BLaER1 (cell line): ENCODE results near the gene VWA1.
"Not testable (repeated sequence)": the region's sequence is repeated elsewhere in the genome, so short reads cannot be mapped to it uniquely, and the experiment has no call there.

Source experiments
- H3K27ac ChIP-seq: shearing (Covaris generic); formaldehyde crosslinking; 2 replicates; pipeline ENCODE4 v1.8.1; 2022
- H3K27me3 ChIP-seq: shearing (Covaris generic); formaldehyde crosslinking; 2 replicates; pipeline ENCODE4 v1.8.1; 2022
- H3K36me3 ChIP-seq: shearing (Covaris generic); formaldehyde crosslinking; 2 replicates; pipeline ENCODE4 v1.8.1; 2022
- H3K4me1 ChIP-seq: shearing (Covaris generic); formaldehyde crosslinking; 2 replicates; pipeline ENCODE4 v1.8.1; 2022
- H3K4me2 ChIP-seq: shearing (Covaris generic); formaldehyde crosslinking; 2 replicates; pipeline ENCODE4 v1.8.1; 2022
- H3K4me3 ChIP-seq: shearing (Covaris generic); formaldehyde crosslinking; 2 replicates; pipeline ENCODE4 v1.8.1; 2022
- H3K9ac ChIP-seq: shearing (Covaris generic); formaldehyde crosslinking; 2 replicates; pipeline ENCODE4 v1.8.1; 2022
- H3K9me3 ChIP-seq: shearing (Covaris generic); formaldehyde crosslinking; 2 replicates; pipeline ENCODE4 v1.8.1; 2022
- H4K20me1 ChIP-seq: shearing (Covaris generic); formaldehyde crosslinking; 2 replicates; pipeline ENCODE4 v1.8.1; 2022
- Cebpa-rat ChIP-seq: shearing (Covaris generic); IDR thresholded peaks from 2 replicates; pipeline ENCODE4 v1.8.1; 2022

The VWA1 gene

DNA sequence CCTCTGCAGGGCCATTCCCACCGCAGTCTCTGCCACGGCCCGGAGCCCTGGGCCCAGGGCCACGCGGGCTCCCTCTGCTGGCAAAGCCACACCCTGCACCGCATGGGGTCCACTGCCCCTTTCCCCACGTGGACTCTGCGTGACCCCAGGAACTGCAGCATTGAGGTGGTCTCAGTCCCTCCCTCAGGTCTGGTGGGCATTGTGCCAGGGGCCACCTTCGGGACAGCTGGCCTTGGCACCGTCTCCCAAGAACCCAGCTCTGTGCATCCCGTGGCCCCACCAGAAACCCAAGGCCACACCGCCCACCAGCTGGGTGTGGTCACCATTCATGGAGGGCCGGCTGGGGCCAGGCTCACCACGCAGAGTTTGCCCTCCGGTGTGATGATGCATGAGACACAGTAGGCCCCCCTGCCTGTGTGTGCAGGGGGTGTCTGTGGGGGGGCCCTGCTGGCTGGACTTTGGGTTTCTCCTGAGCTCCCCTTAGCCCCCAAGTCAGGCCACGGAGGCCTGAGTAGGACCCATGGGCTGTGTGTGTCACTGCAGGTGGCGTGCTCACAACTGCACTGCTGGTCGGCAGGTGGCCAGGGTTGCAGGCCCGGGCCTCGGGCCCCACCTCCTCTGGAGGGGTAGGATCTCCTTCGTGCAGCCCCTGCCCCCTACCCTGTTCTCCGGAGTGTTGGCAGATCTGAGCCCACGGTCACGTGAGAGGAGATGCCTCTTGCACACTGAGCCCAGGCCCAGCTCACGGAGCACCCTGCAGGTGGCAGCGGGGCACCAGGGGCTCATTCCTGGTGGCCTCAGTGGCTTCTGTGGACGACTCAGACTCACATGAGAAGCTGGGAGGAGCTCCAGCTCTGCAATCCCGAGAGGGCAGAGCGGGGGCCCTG lies 5.8 kb downstream of the VWA1 start:
- Histone ChIP-seq H3K36me3 (peaks cover 12% of the 10 kb centered on the region; the same call in 1 of the 2 replicates), H3K27me3 (no peaks in the 10 kb centered on the region), H3K27ac (peak overlapping the region; percentile 39), H3K4me2 (peak overlapping the region; percentile 100), H3K4me1 (peaks cover 63% of the 10 kb centered on the region), H4K20me1 (peaks cover 49% of the 10 kb centered on the region), H3K9ac (peak overlapping the region; percentile 36; the same call in 1 of the 2 replicates), H3K9me3 (no peaks in the 10 kb centered on the region), H3K4me3 (no peak overlapping the region)
- no peak for TF ChIP-seq Cebpa-rat

DNA sequence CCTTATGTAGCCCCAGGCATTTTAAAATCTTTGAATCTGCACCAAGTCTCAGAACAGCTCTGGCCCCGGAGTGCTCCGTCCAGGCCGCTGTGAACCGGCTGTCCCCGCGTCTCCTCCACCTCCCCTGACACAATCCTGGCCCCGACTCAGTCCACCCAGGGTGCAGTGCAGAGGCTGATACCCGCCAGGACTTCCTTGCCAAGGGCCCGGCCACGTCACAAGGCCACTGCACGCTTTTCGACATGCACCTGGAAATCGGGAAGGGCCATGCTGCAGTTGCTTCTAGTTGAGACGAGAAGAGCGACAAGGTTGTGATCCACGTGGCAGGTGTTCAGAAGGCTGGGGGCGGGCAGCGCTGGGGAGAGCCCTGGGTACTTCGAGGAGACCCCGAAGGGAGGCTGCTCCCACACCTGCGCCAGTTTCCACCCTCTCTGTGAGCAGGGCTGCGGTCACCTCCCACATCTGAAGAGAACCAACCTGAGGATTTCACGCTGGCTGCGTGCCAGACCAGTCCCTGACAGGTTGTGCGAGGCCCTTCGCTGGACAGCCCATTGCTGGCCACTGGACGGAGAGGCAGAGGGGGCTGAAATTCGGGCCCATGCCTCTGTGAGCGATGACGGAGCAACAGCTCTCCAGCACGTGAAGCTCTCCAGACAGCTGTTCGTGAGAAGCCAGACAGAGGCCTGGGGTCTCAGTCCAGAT lies 6.7 kb downstream of the VWA1 start:
- Histone ChIP-seq H3K4me2 (peak overlapping the region; percentile 100), H3K9ac (peak overlapping the region; percentile 36; the same call in 1 of the 2 replicates), H3K27me3 (no peaks in the 10 kb centered on the region), H3K4me3 (no peak overlapping the region), H3K9me3 (no peaks in the 10 kb centered on the region), H3K36me3 (peaks cover 12% of the 10 kb centered on the region; the same call in 1 of the 2 replicates), H3K4me1 (peaks cover 53% of the 10 kb centered on the region), H4K20me1 (peaks cover 39% of the 10 kb centered on the region), H3K27ac (peak overlapping the region; percentile 39; the same call in 1 of the 2 replicates)
- no peak for TF ChIP-seq Cebpa-rat

DNA sequence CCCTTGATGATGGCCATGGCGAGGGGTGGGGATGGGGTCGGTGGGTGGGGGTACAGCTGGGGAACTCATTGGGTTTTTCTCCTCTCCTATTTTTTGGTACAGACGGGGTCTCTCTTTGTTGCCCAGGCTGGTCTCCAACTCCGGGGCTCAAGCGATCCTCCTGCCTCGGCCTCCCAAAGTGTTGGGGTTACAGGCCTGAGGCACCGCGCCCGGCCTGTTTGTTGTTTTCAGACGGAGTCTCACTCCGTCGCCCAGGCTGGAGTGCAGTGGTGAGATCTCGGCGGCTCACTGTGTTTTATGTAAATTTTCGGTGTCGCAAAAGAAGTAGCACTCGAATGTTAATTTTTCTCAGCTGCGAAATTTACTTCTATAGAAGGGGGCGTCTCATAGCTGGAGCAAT lies 11.1 kb downstream of the VWA1 start:
- H4K20me1 ChIP-seq, H3K4me2 ChIP-seq, H3K36me3 ChIP-seq, H3K9me3 ChIP-seq, H3K9ac ChIP-seq, H3K4me1 ChIP-seq, H3K4me3 ChIP-seq, H3K27ac ChIP-seq: not testable (repeated sequence)
- peaks cover 11% of the 10 kb centered on the region; the same call in 1 of the 2 replicates for H3K27me3 ChIP-seq

DNA sequence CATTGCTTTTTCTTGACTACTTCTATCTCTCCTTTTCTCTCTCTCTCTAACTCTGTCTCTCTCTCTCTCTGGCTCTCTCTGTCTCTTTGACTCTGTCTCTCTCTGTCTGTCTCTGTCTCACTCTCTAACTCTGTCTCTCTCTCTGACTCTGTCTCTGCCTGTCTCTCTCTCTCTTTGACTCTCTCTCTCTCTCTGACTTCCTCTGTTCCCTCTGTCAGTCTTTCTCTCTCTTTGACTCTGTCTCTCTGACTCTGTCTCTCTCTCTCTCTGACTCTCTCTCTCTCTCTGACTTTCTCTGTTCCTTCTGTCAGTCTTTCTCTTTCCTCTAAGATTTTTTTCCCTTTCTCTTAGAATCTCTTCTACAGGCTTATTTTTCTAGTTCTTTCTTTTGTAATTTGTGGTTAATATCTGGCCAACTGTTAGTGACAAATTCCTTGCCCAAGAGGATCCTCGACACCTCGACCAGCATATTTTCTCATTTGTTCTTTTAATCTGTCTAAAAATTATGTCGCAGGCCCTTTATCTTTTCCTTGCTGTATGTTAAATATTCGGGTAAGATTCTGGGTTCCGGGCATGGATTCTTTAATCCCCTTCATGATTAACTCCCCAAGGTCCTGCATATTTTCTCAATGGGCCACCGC lies 13.7 kb downstream of the VWA1 start, which contains the start of gene ATAD3C:
ATAD3C (plus strand) TSS at position 591 of the 641 bp plus-strand sequence. CDS start 995 bp downstream, outside the sequence.
- no peaks in the 10 kb centered on the region for H3K4me1 ChIP-seq
- H3K36me3 ChIP-seq, result no peaks in the 10 kb centered on the region
- H3K4me3 ChIP-seq, result no peak within 1 kb of the TSS
- H3K27ac ChIP-seq, result no peak within 1 kb of the TSS
- no peaks in the 10 kb centered on the region for H3K9me3 ChIP-seq
- peaks cover 11% of the 10 kb centered on the region; the same call in 1 of the 2 replicates for H3K27me3 ChIP-seq
- no peaks in the 10 kb centered on the region for H4K20me1 ChIP-seq
- no peak for TF ChIP-seq Cebpa-rat
- H3K4me2 ChIP-seq, result no peak within 1 kb of the TSS
- no peak within 1 kb of the TSS for H3K9ac ChIP-seq

DNA sequence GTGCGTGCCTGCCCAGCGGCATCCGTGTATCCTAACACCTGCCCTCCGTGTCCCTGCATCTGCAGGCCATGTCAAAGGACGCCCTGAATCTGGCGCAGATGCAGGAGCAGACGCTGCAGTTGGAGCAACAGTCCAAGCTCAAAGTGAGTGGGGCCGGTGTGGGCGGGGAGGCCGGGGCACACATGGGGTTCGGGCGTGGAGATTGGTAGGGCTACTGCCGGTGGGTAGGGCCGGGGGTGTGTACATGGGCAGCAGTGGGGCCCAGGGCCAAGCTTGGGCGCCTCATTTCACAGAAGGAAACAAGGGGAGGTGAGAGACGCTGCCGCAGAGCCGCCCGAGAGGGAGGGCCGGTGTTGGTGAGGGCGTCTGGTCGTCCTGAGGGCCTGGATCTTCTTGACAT lies 15.1 kb downstream of the VWA1 start:
- not testable (repeated sequence) for H3K4me3 ChIP-seq, H3K27ac ChIP-seq
- H3K27me3 ChIP-seq, result peaks cover 11% of the 10 kb centered on the region; the same call in 1 of the 2 replicates

GRCh38 chr1:1451696-1452364 lies 16.3 kb downstream of the VWA1 start:
- H3K4me3 ChIP-seq, result no peak overlapping the region
- no peaks in the 10 kb centered on the region for H3K4me1 ChIP-seq
- no peaks in the 10 kb centered on the region for H3K9me3 ChIP-seq
- no peak overlapping the region for H3K27ac ChIP-seq
- H4K20me1 ChIP-seq, result no peaks in the 10 kb centered on the region
- no peak overlapping the region for H3K9ac ChIP-seq
- no peak for TF ChIP-seq Cebpa-rat
- no peak overlapping the region for H3K4me2 ChIP-seq
- no peaks in the 10 kb centered on the region for H3K36me3 ChIP-seq
- H3K27me3 ChIP-seq, result peaks cover 11% of the 10 kb centered on the region; the same call in 1 of the 2 replicates

More for the DNA sequence above, 15.1 kb downstream of the VWA1 start:
- not testable (repeated sequence) for H3K36me3 ChIP-seq, H4K20me1 ChIP-seq, H3K4me1 ChIP-seq, H3K4me2 ChIP-seq, H3K9me3 ChIP-seq, H3K9ac ChIP-seq

GRCh38 chr1:1452365-1452739 lies 16.9 kb downstream of the VWA1 start:
- not testable (repeated sequence) for H3K27ac ChIP-seq, H3K4me1 ChIP-seq, H3K4me2 ChIP-seq, H4K20me1 ChIP-seq, H3K9ac ChIP-seq, H3K4me3 ChIP-seq, H3K36me3 ChIP-seq, H3K9me3 ChIP-seq
- H3K27me3 ChIP-seq, result peaks cover 11% of the 10 kb centered on the region; the same call in 1 of the 2 replicates

GRCh38 chr1:1452882-1453281 lies 17.4 kb downstream of the VWA1 start:
- Histone ChIP-seq H3K27ac (no peak overlapping the region), H3K9me3 (no peaks in the 10 kb centered on the region), H4K20me1 (no peaks in the 10 kb centered on the region), H3K4me3 (no peak overlapping the region), H3K27me3 (peaks cover 11% of the 10 kb centered on the region; the same call in 1 of the 2 replicates), H3K36me3 (no peaks in the 10 kb centered on the region), H3K4me1 (peaks cover 2% of the 10 kb centered on the region; the same call in 1 of the 2 replicates), H3K9ac (no peak overlapping the region), H3K4me2 (no peak overlapping the region)
- TF ChIP-seq Cebpa-rat, result no peak

DNA sequence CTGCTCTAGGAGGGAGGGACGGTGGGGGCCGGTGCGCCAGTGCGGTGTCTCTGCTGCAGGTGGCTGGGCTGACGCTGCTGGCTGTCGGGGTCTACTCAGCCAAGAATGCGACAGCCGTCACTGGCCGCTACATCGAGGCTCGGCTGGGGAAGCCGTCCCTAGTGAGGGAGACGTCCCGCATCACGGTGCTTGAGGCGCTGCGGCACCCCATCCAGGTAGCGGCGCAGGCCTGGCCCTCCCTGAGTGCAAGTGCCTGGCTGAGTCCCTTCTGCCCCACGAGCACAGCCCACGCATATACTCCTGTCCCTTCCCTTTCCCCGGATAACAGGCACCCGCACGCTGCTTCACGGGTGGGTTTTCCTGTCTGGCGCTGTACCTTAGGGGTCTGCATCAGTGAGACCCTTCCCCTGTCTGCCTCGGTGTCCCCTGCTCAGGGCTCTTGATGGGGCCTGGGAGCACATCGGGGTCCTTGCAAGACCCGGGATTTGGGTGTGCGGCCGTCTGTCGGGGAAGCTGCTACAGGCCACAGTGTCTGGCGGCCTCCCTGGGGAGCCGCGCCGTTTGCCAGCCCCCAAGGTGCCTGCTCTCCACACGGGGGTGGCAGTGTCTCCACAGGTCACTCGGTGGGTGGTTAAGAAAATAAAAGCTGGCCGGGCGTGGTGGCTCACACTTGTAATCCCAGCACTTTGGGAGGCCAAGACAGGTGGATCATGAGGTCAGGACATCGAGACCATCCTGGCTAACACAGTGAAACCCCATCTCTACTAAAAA lies 19.0 kb downstream of the VWA1 start:
- not testable (repeated sequence) for H3K9me3 ChIP-seq, H3K27me3 ChIP-seq, H3K27ac ChIP-seq, H3K4me3 ChIP-seq, H3K36me3 ChIP-seq, H4K20me1 ChIP-seq, H3K9ac ChIP-seq
- Histone ChIP-seq H3K4me2 (0 out of 2 replicates have a peak overlapping the region, but pooled peaks have one; percentile 5), H3K4me1 (peaks cover 17% of the 10 kb centered on the region)
